GM10248 (cell line): ENCODE results near the gene MRPS17.

Experiments
- CTCF ChIA-PET: fragments of 300-600 bp; sonication (Branson Sonifier 250); formaldehyde crosslinking; extraction: SDS; loops from one replicate; lab custom pipeline; 2021; ENCODE audit warnings: antibody characterized with exemption; lab: Yijun Ruan, JAX
- POLR2A ChIA-PET: fragments of 350-650 bp; sonication (Branson Sonifier 250); formaldehyde crosslinking; extraction: SDS; loops from one replicate; lab custom pipeline; 2020; ENCODE audit warnings: antibody characterized with exemption; lab: Yijun Ruan, JAX
- DNase-seq: peaks from one replicate; pipeline ENCODE4 v3.0.0; 2012; ENCODE audit errors: extremely low spot score
- TF ChIP-seq, protein P1 (sequence below): IDR thresholded peaks from 2 replicates; pipeline ENCODE4 v1.5.1; 2012; ENCODE audit warnings: mild to moderate bottlenecking, low read depth; ENCODE audit errors: extremely low read depth, missing control alignments, control extremely low read depth

MRPS17 gene

GRCh38 chr7:55962014-55962413 lies 10.3 kb downstream of the MRPS17 start:
- DNase-seq, result no peak
- CTCF ChIA-PET, result interaction anchor here (1.6 to 2.2 kb wide), 2 partner anchors 42 to 113 kb away, joined by 6 read pairs; no protein-coding TSS in a partner anchor
- POLR2A ChIA-PET, result no interaction called here
- TF ChIP-seq, protein P1, sequence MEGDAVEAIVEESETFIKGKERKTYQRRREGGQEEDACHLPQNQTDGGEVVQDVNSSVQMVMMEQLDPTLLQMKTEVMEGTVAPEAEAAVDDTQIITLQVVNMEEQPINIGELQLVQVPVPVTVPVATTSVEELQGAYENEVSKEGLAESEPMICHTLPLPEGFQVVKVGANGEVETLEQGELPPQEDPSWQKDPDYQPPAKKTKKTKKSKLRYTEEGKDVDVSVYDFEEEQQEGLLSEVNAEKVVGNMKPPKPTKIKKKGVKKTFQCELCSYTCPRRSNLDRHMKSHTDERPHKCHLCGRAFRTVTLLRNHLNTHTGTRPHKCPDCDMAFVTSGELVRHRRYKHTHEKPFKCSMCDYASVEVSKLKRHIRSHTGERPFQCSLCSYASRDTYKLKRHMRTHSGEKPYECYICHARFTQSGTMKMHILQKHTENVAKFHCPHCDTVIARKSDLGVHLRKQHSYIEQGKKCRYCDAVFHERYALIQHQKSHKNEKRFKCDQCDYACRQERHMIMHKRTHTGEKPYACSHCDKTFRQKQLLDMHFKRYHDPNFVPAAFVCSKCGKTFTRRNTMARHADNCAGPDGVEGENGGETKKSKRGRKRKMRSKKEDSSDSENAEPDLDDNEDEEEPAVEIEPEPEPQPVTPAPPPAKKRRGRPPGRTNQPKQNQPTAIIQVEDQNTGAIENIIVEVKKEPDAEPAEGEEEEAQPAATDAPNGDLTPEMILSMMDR, result no peak

- TF ChIP-seq, protein P1, result no peak
- ChIA-PET CTCF (interaction anchor here (0.6 to 3.7 kb wide), 26 partner anchors 9 to 670 kb away, joined by 3 to 25 read pairs (median 3); partner anchors contain the start of gene PSPH), POLR2A (no interaction called here)
- DNase-seq, result no peak
Measured at GRCh38 chr7:55963584-55964168, 12.0 kb downstream of the MRPS17 start.

DNA sequence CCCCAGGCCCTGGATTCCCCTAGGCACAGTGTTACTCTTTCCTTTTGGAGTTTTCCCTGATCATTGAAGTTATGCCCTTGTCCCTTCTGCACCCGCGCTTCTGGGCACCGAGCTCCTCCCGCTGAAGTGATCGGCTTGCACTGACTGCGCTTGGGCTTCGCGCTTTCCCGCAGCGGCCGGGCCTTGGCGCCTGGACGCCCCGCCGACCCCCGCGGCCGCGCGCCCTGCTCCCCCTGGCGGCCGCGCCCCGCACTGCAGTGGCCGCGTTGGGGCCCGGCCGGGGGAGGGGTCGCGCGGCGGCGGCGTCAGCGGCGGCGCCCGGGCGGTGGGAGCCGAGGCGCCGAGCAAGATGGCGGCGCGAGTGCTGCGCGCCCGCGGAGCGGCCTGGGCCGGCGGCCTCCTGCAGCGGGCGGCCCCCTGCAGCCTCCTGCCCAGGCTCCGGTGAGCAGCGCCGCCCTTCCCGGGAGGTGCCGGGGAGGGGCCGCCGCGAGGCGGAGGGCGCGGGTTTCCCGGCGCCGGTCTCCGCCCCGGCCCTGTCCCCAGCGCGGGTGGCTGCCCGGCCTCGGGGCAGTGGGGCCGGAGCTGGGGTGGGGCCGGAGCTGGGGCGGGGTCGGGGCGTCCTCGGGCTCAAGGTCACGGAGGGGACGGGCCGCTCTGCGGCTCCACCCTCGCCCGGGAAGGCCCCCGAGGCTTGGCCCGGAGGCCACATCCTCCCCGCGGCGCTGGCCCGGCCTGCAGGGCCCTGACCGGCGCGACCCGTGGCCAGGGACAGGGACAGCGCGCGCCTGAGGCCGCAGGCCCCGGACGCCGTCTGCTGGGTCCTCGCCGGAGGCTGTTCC lies 12.8 kb downstream of the MRPS17 start, which contains the start of gene NIPSNAP2:
TSS of gene NIPSNAP2 (plus strand) at position 325 of the 839 bp plus-strand sequence. CDS start at position 350, 25 bp downstream.
- TF ChIP-seq, protein P1, result peak; percentile 91
- ChIA-PET POLR2A (no interaction called here), CTCF (interaction anchor here (0.6 to 3.7 kb wide), 40 partner anchors 9 to 684 kb away, joined by 3 to 25 read pairs (median 3); partner anchors contain the start of genes CCT6A, PSPH and ZNF713)
- DNase-seq, result peak; percentile 89

DNA sequence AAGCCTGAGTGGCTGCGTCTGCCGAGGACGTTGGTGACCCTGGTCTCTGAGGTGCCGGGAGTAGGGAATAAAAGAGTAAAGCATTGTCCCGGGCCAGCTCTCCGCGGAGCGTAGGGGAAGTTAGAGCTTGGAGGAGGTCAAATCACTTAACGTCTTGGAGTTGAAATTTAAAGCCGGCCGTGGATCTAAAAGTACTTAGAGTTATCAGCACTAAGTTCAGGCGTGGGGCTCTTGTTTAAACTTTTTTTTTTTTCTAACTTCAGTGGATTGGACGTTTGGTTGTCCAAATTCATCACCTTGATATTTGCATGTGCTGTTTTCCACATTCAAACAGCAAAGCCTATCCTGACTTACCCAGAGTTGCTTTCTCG lies 13.4 kb downstream of the MRPS17 start:
- ChIA-PET CTCF (interaction anchor here (0.6 to 3.7 kb wide), 24 partner anchors 10 to 684 kb away, joined by 3 to 25 read pairs (median 4); partner anchors contain the start of genes CCT6A, PSPH and ZNF713), POLR2A (no interaction called here)
- DNase-seq, result no peak
- TF ChIP-seq, protein P1, result no peak

DNA sequence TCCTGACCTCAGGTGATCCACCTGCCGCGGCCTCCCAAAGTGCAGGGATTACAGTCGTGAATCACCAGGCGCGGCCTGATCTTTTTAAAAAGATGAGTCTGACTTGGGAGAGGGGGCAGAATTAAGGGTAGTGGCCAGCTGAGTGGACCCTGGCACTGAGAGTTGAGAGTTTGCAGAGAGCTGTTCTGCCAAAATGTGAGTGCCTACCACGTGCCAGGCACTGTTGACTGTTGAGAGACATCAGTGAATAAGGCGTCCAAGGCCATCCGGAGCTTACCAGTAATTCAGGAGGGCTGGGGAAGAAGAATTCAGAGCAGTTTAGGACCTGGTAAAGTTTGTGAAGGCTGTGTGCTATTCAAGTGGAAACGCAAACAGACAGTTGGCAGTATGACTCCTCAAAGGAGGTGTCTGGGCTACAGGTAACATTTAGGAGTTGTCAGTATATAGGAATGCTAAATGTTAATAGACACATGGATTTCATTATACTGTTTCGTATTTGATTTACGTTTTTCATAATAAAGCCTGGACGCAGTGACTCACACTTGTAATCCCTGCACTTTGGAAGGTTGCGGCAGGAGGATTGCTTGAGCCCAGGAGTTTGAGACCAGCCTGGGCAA lies 14.2 kb downstream of the MRPS17 start:
- TF ChIP-seq, protein P1, result no peak
- DNase-seq, result no peak
- ChIA-PET CTCF (interaction anchor here (0.8 to 3.7 kb wide), 10 partner anchors 9 to 685 kb away, joined by 3 to 22 read pairs (median 8); partner anchors contain the start of genes CCT6A and PSPH), POLR2A (interaction anchor here (0.6 kb wide), 1 partner anchor 133 kb away, joined by 7 read pairs; no protein-coding TSS in a partner anchor)

- ChIA-PET POLR2A (no interaction called here), CTCF (interaction anchor here (0.8 to 2.1 kb wide), 3 partner anchors 10 to 326 kb away, joined by 3 to 7 read pairs (median 4); no protein-coding TSS in a partner anchor)
- DNase-seq, result no peak
- TF ChIP-seq, protein P1, result no peak
Measured at GRCh38 chr7:55966851-55967250, 15.2 kb downstream of the MRPS17 start.
